Stimulated activated CD4-positive, alpha-beta T cell treated with anti-CD3 and anti-CD28 coated beads, Interleukin-1b, Interleukin-23, amount 100 ng/mL, for 24 hours (primary cell): ENCODE data around the gene SALL2.
A peak's percentile ranks its signal among the peaks of the same experiment; 100 is the strongest.
"Not testable (repeated sequence)": the region's sequence is repeated elsewhere in the genome, so short reads cannot be mapped to it uniquely, and the experiment has no call there.

Experiments
- DNase-seq, 4 experiments: peaks; one replicate each; pipeline ENCODE4 v3.0.0-alpha.2; 2020; ENCODE audit warnings: low read depth in 4 of 4, low spot score in 1 of 4

SALL2 gene

GRCh38 chr14:21525962-21526671 is at the start of gene SALL2:
TSS of gene SALL2 (minus strand) at chr14:21526346. CDS start at chr14:21526127, 219 bp downstream.
- DNase-seq = peak; percentile 30 to 74 (median 58)

GRCh38 chr14:21575661-21576060 is 49.5 kb upstream of the SALL2 start:
- DNase-seq = no peak

GRCh38 chr14:21572604-21573003 is 46.5 kb upstream of the SALL2 start:
- no peak for DNase-seq

- DNase-seq = no peak
Observed at GRCh38 chr14:21558703-21559170, 32.6 kb upstream of the SALL2 start.

- peak; percentile 52 to 80 (median 59) for DNase-seq
Observed at GRCh38 chr14:21557084-21557901, 31.1 kb upstream of the SALL2 start.

- no peak for DNase-seq
Observed at GRCh38 chr14:21556378-21557083, 30.4 kb upstream of the SALL2 start.

- DNase-seq = no peak
Observed at GRCh38 chr14:21553266-21553665, 27.1 kb upstream of the SALL2 start.

- DNase-seq = not testable (repeated sequence)
Observed at GRCh38 chr14:21544588-21544987, 18.4 kb upstream of the SALL2 start.

GRCh38 chr14:21543963-21544362 is 17.8 kb upstream of the SALL2 start:
- DNase-seq = no peak

GRCh38 chr14:21543521-21543960 is 17.4 kb upstream of the SALL2 start:
- DNase-seq = no peak

- no peak for DNase-seq
Observed at GRCh38 chr14:21541413-21542074, 15.4 kb upstream of the SALL2 start.

- DNase-seq = no peak
Observed at GRCh38 chr14:21539189-21539940, 13.2 kb upstream of the SALL2 start.

GRCh38 chr14:21537090-21537424 is 10.9 kb upstream of the SALL2 start:
- no peak for DNase-seq

- no peak for DNase-seq
Observed at GRCh38 chr14:21536418-21537089, 10.4 kb upstream of the SALL2 start.

GRCh38 chr14:21535545-21536417 is 9.6 kb upstream of the SALL2 start:
- no peak for DNase-seq

GRCh38 chr14:21534576-21534975 is 8.4 kb upstream of the SALL2 start:
- DNase-seq = no peak

- DNase-seq = no peak
Observed at GRCh38 chr14:21533294-21533693, 7.1 kb upstream of the SALL2 start.

GRCh38 chr14:21529515-21529914 is 3.4 kb upstream of the SALL2 start:
- no peak for DNase-seq
